Spleen (tissue), 7 donors: ENCODE data around the gene HPDL.

ENCODE experiments used
- POLR2A ChIP-seq, 3 donors: fragments of 450-650 bp; IDR thresholded peaks; one replicate each; pipeline ENCODE4 v1.5.1; 2017; ENCODE audit warnings: antibody characterized with exemption in 3 of 3, mild to moderate bottlenecking in 1 of 3
- POLR2AphosphoS5 ChIP-seq, 3 donors: sonication (generic); formaldehyde crosslinking; IDR thresholded peaks; one replicate each; pipeline ENCODE4 v1.5.1; 2017; ENCODE audit warnings: antibody characterized with exemption in 3 of 3
- TF ChIP-seq, protein P1 (sequence below), 11 experiments: fragments of 200-600 bp in 7 of 11; fragments of 450-650 bp in 4 of 11; sonication (generic) in 4 of 11; IDR thresholded peaks in 8 of 11; conservative IDR thresholded peaks in 3 of 11; 1 replicate in 7 of 11; 2 replicates in 4 of 11; pipeline versions ENCODE4 v1.4.0 to v1.8.0; 2016 to 2021; ENCODE audit warnings: antibody characterized with exemption in 11 of 11, inconsistent platforms in 4 of 11, mild to moderate bottlenecking in 1 of 11
- donor health status: DM: no; HTN: no; CAD: no; lungs with moderate emphysema.
- donor health status: DM: no; HTN: no; CAD: no.
- donor health status: DM: no; HTN: no; CAD: no.

DNA sequence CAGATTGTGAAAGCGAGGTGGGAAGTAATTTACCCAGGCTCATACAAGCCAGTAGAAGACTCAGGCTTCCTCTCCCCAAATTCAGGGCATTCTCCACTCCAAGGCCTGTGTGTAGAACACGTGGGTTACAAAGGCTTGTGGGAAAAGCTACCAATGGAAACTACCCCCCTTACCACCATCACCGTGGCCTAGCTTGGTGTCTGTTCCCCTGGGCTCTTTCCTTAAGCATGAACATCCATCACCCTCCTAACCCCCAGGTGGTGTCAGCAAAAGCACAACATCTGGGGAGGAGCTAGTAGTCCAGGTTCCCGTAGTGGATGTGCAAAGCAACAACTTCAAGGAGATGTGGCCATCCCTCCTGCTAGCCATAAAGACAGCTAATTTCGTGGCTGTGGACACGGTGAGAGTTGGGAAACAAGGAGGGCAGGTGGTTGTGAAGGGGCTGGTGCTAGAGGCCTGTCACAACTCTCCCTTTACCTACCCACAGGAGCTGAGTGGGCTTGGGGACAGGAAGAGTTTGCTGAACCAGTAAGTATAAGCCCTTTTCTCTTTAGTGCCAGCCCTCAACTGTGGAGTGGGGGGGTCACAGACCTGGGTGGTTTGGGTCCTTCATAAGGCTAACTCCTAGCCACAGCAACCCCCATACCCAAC, 14.2 kb downstream of the HPDL start:
- TF ChIP-seq, protein P1, sequence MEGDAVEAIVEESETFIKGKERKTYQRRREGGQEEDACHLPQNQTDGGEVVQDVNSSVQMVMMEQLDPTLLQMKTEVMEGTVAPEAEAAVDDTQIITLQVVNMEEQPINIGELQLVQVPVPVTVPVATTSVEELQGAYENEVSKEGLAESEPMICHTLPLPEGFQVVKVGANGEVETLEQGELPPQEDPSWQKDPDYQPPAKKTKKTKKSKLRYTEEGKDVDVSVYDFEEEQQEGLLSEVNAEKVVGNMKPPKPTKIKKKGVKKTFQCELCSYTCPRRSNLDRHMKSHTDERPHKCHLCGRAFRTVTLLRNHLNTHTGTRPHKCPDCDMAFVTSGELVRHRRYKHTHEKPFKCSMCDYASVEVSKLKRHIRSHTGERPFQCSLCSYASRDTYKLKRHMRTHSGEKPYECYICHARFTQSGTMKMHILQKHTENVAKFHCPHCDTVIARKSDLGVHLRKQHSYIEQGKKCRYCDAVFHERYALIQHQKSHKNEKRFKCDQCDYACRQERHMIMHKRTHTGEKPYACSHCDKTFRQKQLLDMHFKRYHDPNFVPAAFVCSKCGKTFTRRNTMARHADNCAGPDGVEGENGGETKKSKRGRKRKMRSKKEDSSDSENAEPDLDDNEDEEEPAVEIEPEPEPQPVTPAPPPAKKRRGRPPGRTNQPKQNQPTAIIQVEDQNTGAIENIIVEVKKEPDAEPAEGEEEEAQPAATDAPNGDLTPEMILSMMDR (IDR thresholded peaks at IDR 0.05 in 8 of 11, conservative IDR thresholded peaks at IDR 0.05 in 3 of 11), result no peak
- no peak for TF ChIP-seq POLR2AphosphoS5 (IDR thresholded peaks at IDR 0.05)
- TF ChIP-seq POLR2A (IDR thresholded peaks at IDR 0.05), result no peak
